Measurements from ENCODE around the gene CLPTM1.

CLPTM1 gene

GRCh38 chr19:44943801-44944249, 11.4 kb upstream of the CLPTM1 start:
- Histone ChIP-seq H3K27ac (replicated peaks; ENCODE audit: low read length) (no peak overlapping the region), H3K36me3 (replicated peaks in 1 of 2; ENCODE audit: control insufficient read depth in 2 of 2, insufficient read depth in 2 of 2, low read length in 2 of 2) (no peaks in the 10 kb centered on the region), H2BK15ac (ENCODE audit: low read length) (no peak overlapping the region), H3K9me3 (replicated peaks in 1 of 2; ENCODE audit: control insufficient read depth in 2 of 2, insufficient read depth in 1 of 2, low read depth in 1 of 2, low read length in 2 of 2) (no peaks in the 10 kb centered on the region), H3K4me3 (ENCODE audit: low read length in 2 of 2) (no peak overlapping the region), H2AK5ac (ENCODE audit: low read depth, low read length) (no peak overlapping the region), H3K4me1 (ENCODE audit: control insufficient read depth in 2 of 2, insufficient read depth in 1 of 2, low read depth in 1 of 2, low read length in 2 of 2) (no peaks in the 10 kb centered on the region), H2BK5ac (ENCODE audit: low read length) (no peak overlapping the region), H4K8ac (ENCODE audit: low read depth, low read length) (no peak overlapping the region), H4K91ac (ENCODE audit: low read depth, low read length, poor library complexity) (no peak overlapping the region), H3K4me2 (ENCODE audit: insufficient read depth, low read length, poor library complexity, severe bottlenecking) (no peak overlapping the region), H3K79me1 (ENCODE audit: low read depth, low read length) (peaks cover 4% of the 10 kb centered on the region), H3K9ac (ENCODE audit: low read depth, low read length, poor library complexity) (no peak overlapping the region), H3K18ac (ENCODE audit: low read length) (no peak overlapping the region), H2AFZ (ENCODE audit: low read length) (no peak overlapping the region), H2BK12ac (ENCODE audit: low read length) (no peak overlapping the region), H3K4ac (ENCODE audit: low read length) (no peak overlapping the region), H3K27me3 (ENCODE audit: control insufficient read depth in 3 of 3, insufficient read depth in 3 of 3, low read depth in 1 of 3, low read length in 3 of 3) (no peaks in the 10 kb centered on the region), H3K14ac (ENCODE audit: low read length) (no peak overlapping the region), H2BK120ac (ENCODE audit: low read depth, low read length) (no peak overlapping the region), H3K23ac (ENCODE audit: low read depth, low read length, poor library complexity) (no peak overlapping the region)
- no CpG with 5 or more reads among the region's 10 CpGs for WGBS, 2 donors (ENCODE audit: extremely low coverage in 2 of 2, insufficient read length in 2 of 2, insufficient replicate concordance in 1 of 2)
- no peak for DNase-seq (ENCODE audit: low spot score)

GRCh38 chr19:44947041-44947581, 8.1 kb upstream of the CLPTM1 start:
- Histone ChIP-seq H2BK5ac (ENCODE audit: low read length) (no peak overlapping the region), H3K4ac (ENCODE audit: low read length) (no peak overlapping the region), H2AFZ (ENCODE audit: low read length) (no peak overlapping the region), H3K23ac (ENCODE audit: low read depth, low read length, poor library complexity) (no peak overlapping the region), H3K27me3 (ENCODE audit: control insufficient read depth in 3 of 3, insufficient read depth in 3 of 3, low read depth in 1 of 3, low read length in 3 of 3) (no peaks in the 10 kb centered on the region), H3K79me1 (ENCODE audit: low read depth, low read length) (no peaks in the 10 kb centered on the region), H3K18ac (ENCODE audit: low read length) (no peak overlapping the region), H3K4me3 (ENCODE audit: low read length in 2 of 2) (no peak overlapping the region), H4K8ac (ENCODE audit: low read depth, low read length) (no peak overlapping the region), H3K9me3 (replicated peaks in 1 of 2; ENCODE audit: control insufficient read depth in 2 of 2, insufficient read depth in 1 of 2, low read depth in 1 of 2, low read length in 2 of 2) (no peaks in the 10 kb centered on the region), H2AK5ac (ENCODE audit: low read depth, low read length) (no peak overlapping the region), H3K36me3 (replicated peaks in 1 of 2; ENCODE audit: control insufficient read depth in 2 of 2, insufficient read depth in 2 of 2, low read length in 2 of 2) (peaks cover 3 to 5% of the 10 kb centered on the region in 2 donors), H2BK120ac (ENCODE audit: low read depth, low read length) (no peak overlapping the region), H2BK12ac (ENCODE audit: low read length) (peak overlapping the region; percentile 82), H2BK15ac (ENCODE audit: low read length) (no peak overlapping the region), H3K4me1 (ENCODE audit: control insufficient read depth in 2 of 2, insufficient read depth in 1 of 2, low read depth in 1 of 2, low read length in 2 of 2) (no peaks in the 10 kb centered on the region), H3K14ac (ENCODE audit: low read length) (peak overlapping the region; percentile 1), H3K27ac (replicated peaks; ENCODE audit: low read length) (no peak overlapping the region), H4K91ac (ENCODE audit: low read depth, low read length, poor library complexity) (no peak overlapping the region), H3K4me2 (ENCODE audit: insufficient read depth, low read length, poor library complexity, severe bottlenecking) (no peak overlapping the region), H3K9ac (ENCODE audit: low read depth, low read length, poor library complexity) (peak overlapping the region; percentile 12)
- DNase-seq (ENCODE audit: low spot score), result no peak
- no CpG with 5 or more reads among the region's 13 CpGs for WGBS, 2 donors (ENCODE audit: extremely low coverage in 2 of 2, insufficient read length in 2 of 2, insufficient replicate concordance in 1 of 2)

- WGBS, 2 donors (ENCODE audit: extremely low coverage in 2 of 2, insufficient read length in 2 of 2, insufficient replicate concordance in 1 of 2), result no CpG with 5 or more reads among the region's 5 CpGs
- H3K27ac ChIP-seq (replicated peaks; ENCODE audit: low read length), result no peak overlapping the region
- peaks cover 3 to 5% of the 10 kb centered on the region in 2 donors for H3K36me3 ChIP-seq (replicated peaks in 1 of 2; ENCODE audit: control insufficient read depth in 2 of 2, insufficient read depth in 2 of 2, low read length in 2 of 2)
- H3K4me3 ChIP-seq (ENCODE audit: low read length in 2 of 2), result peak overlapping the region in 1 of 2 donors; percentile 50
- no peak overlapping the region for H3K9ac ChIP-seq (ENCODE audit: low read depth, low read length, poor library complexity)
- no peaks in the 10 kb centered on the region for H3K4me1 ChIP-seq (ENCODE audit: control insufficient read depth in 2 of 2, insufficient read depth in 1 of 2, low read depth in 1 of 2, low read length in 2 of 2)
- no peak overlapping the region for H3K23ac ChIP-seq (ENCODE audit: low read depth, low read length, poor library complexity)
- H2AFZ ChIP-seq (ENCODE audit: low read length), result no peak overlapping the region
- no peak overlapping the region for H4K8ac ChIP-seq (ENCODE audit: low read depth, low read length)
- no peak overlapping the region for H2BK12ac ChIP-seq (ENCODE audit: low read length)
- H3K27me3 ChIP-seq (ENCODE audit: control insufficient read depth in 3 of 3, insufficient read depth in 3 of 3, low read depth in 1 of 3, low read length in 3 of 3), result no peaks in the 10 kb centered on the region
- no peaks in the 10 kb centered on the region for H3K9me3 ChIP-seq (replicated peaks in 1 of 2; ENCODE audit: control insufficient read depth in 2 of 2, insufficient read depth in 1 of 2, low read depth in 1 of 2, low read length in 2 of 2)
- H4K91ac ChIP-seq (ENCODE audit: low read depth, low read length, poor library complexity), result no peak overlapping the region
- H3K79me1 ChIP-seq (ENCODE audit: low read depth, low read length), result no peaks in the 10 kb centered on the region
- no peak overlapping the region for H3K18ac ChIP-seq (ENCODE audit: low read length)
- no peak overlapping the region for H3K4me2 ChIP-seq (ENCODE audit: insufficient read depth, low read length, poor library complexity, severe bottlenecking)
- no peak for DNase-seq (ENCODE audit: low spot score)
- no peak overlapping the region for H3K14ac ChIP-seq (ENCODE audit: low read length)
- H2BK15ac ChIP-seq (ENCODE audit: low read length), result no peak overlapping the region
- no peak overlapping the region for H2BK5ac ChIP-seq (ENCODE audit: low read length)
- H2BK120ac ChIP-seq (ENCODE audit: low read depth, low read length), result no peak overlapping the region
- H3K4ac ChIP-seq (ENCODE audit: low read length), result no peak overlapping the region
- H2AK5ac ChIP-seq (ENCODE audit: low read depth, low read length), result no peak overlapping the region
Measured at GRCh38 chr19:44948237-44948636, 6.9 kb upstream of the CLPTM1 start.

GRCh38 chr19:44948763-44949374, 6.3 kb upstream of the CLPTM1 start:
- Histone ChIP-seq H2AFZ (ENCODE audit: low read length) (no peak overlapping the region), H3K14ac (ENCODE audit: low read length) (no peak overlapping the region)

More at GRCh38 chr19:44948763-44949374, 6.3 kb upstream of the CLPTM1 start:
- Histone ChIP-seq H4K91ac (ENCODE audit: low read depth, low read length, poor library complexity) (no peak overlapping the region), H3K4me2 (ENCODE audit: insufficient read depth, low read length, poor library complexity, severe bottlenecking) (no peak overlapping the region), H3K36me3 (replicated peaks in 1 of 2; ENCODE audit: control insufficient read depth in 2 of 2, insufficient read depth in 2 of 2, low read length in 2 of 2) (peaks cover 3 to 5% of the 10 kb centered on the region in 2 donors), H3K27ac (replicated peaks; ENCODE audit: low read length) (no peak overlapping the region), H2BK5ac (ENCODE audit: low read length) (no peak overlapping the region), H3K27me3 (ENCODE audit: control insufficient read depth in 3 of 3, insufficient read depth in 3 of 3, low read depth in 1 of 3, low read length in 3 of 3) (no peaks in the 10 kb centered on the region), H4K8ac (ENCODE audit: low read depth, low read length) (no peak overlapping the region), H2BK15ac (ENCODE audit: low read length) (no peak overlapping the region), H2BK120ac (ENCODE audit: low read depth, low read length) (no peak overlapping the region), H3K9ac (ENCODE audit: low read depth, low read length, poor library complexity) (no peak overlapping the region), H3K18ac (ENCODE audit: low read length) (no peak overlapping the region), H2AK5ac (ENCODE audit: low read depth, low read length) (no peak overlapping the region), H2BK12ac (ENCODE audit: low read length) (no peak overlapping the region), H3K4me3 (ENCODE audit: low read length in 2 of 2) (no peak overlapping the region), H3K9me3 (replicated peaks in 1 of 2; ENCODE audit: control insufficient read depth in 2 of 2, insufficient read depth in 1 of 2, low read depth in 1 of 2, low read length in 2 of 2) (no peaks in the 10 kb centered on the region), H3K79me1 (ENCODE audit: low read depth, low read length) (no peaks in the 10 kb centered on the region), H3K4me1 (ENCODE audit: control insufficient read depth in 2 of 2, insufficient read depth in 1 of 2, low read depth in 1 of 2, low read length in 2 of 2) (peaks cover 0 to 3% of the 10 kb centered on the region in 2 donors), H3K4ac (ENCODE audit: low read length) (no peak overlapping the region), H3K23ac (ENCODE audit: low read depth, low read length, poor library complexity) (no peak overlapping the region)
- no peak for DNase-seq (ENCODE audit: low spot score)
- no CpG with 5 or more reads among the region's 5 CpGs for WGBS, 2 donors (ENCODE audit: extremely low coverage in 2 of 2, insufficient read length in 2 of 2, insufficient replicate concordance in 1 of 2)

Measured in neuronal stem cell (in vitro differentiated cells).